ENCODE measurements around the gene DGKG.

DGKG gene

GRCh38 chr3:186107215-186108105 is 254.6 kb downstream of the DGKG start:
- Histone ChIP-seq H3K27ac (ENCODE audit: low read length) (peak overlapping the region; percentile 55), H3K9me3 (ENCODE audit: insufficient read depth, low read depth, low read length) (no peaks in the 10 kb centered on the region)

GRCh38 chr3:186105543-186105942 is 256.5 kb downstream of the DGKG start:
- peaks cover 14% of the 10 kb centered on the region for H3K4me1 ChIP-seq (ENCODE audit: insufficient read depth, low read length)
- H3K9me3 ChIP-seq (ENCODE audit: insufficient read depth, low read depth, low read length), result no peaks in the 10 kb centered on the region
- H3K36me3 ChIP-seq (ENCODE audit: insufficient read depth, low read depth, low read length), result peaks cover 6% of the 10 kb centered on the region; the same call in 1 of the 2 replicates
- peaks cover 55% of the 10 kb centered on the region for H3K27me3 ChIP-seq (ENCODE audit: insufficient read depth, low read length)
- H3K9ac ChIP-seq (ENCODE audit: low read depth, low read length), result no peak overlapping the region
- no peak overlapping the region for H3K4me3 ChIP-seq (ENCODE audit: low read length)
- H3K27ac ChIP-seq (ENCODE audit: low read length), result no peak overlapping the region

More at GRCh38 chr3:186107215-186108105, 254.6 kb downstream of the DGKG start:
- peaks cover 64% of the 10 kb centered on the region for H3K27me3 ChIP-seq (ENCODE audit: insufficient read depth, low read length)
- peak overlapping the region; percentile 77; the same call in 1 of the 2 replicates for H3K9ac ChIP-seq (ENCODE audit: low read depth, low read length)
- H3K4me3 ChIP-seq (ENCODE audit: low read length), result peak overlapping the region; percentile 83
- H3K4me1 ChIP-seq (ENCODE audit: insufficient read depth, low read length), result peaks cover 14% of the 10 kb centered on the region
- peaks cover 6% of the 10 kb centered on the region; the same call in 1 of the 2 replicates for H3K36me3 ChIP-seq (ENCODE audit: insufficient read depth, low read depth, low read length)

DNA sequence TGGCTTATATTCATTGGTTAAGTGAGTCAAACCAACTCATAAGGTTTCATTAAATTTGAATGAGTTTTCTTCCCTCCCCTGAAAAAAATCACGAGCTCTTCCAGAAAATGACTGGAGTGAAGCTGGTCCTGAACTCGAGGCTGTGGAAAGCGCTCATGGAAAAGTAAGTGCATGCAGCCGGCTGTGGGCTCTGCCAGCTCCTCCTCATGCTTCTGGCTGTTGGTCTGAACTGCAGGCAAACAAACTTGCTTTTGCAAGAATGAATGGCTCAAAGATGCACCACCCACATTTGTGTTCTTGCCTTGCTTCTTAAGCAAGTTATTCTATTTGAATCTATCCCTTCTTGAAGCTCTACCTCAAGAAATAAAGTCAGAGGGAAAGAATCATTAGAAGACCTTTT is 259.3 kb downstream of the DGKG start:
- Histone ChIP-seq H3K27me3 (ENCODE audit: insufficient read depth, low read length) (peaks cover 65% of the 10 kb centered on the region), H3K4me1 (ENCODE audit: insufficient read depth, low read length) (peaks cover 23% of the 10 kb centered on the region), H3K9me3 (ENCODE audit: insufficient read depth, low read depth, low read length) (no peaks in the 10 kb centered on the region), H3K27ac (ENCODE audit: low read length) (no peak overlapping the region), H3K36me3 (ENCODE audit: insufficient read depth, low read depth, low read length) (peaks cover 6% of the 10 kb centered on the region; the same call in 1 of the 2 replicates), H3K9ac (ENCODE audit: low read depth, low read length) (no peak overlapping the region), H3K4me3 (ENCODE audit: low read length) (no peak overlapping the region)

GRCh38 chr3:186100398-186100797 is 261.6 kb downstream of the DGKG start:
- peaks cover 6% of the 10 kb centered on the region; the same call in 1 of the 2 replicates for H3K36me3 ChIP-seq (ENCODE audit: insufficient read depth, low read depth, low read length)
- H3K9me3 ChIP-seq (ENCODE audit: insufficient read depth, low read depth, low read length), result no peaks in the 10 kb centered on the region
- peaks cover 28% of the 10 kb centered on the region for H3K4me1 ChIP-seq (ENCODE audit: insufficient read depth, low read length)
- no peak overlapping the region for H3K9ac ChIP-seq (ENCODE audit: low read depth, low read length)
- peaks cover 60% of the 10 kb centered on the region for H3K27me3 ChIP-seq (ENCODE audit: insufficient read depth, low read length)
- H3K27ac ChIP-seq (ENCODE audit: low read length), result no peak overlapping the region
- H3K4me3 ChIP-seq (ENCODE audit: low read length), result no peak overlapping the region

GRCh38 chr3:186099178-186099577 is 262.9 kb downstream of the DGKG start:
- Histone ChIP-seq H3K36me3 (ENCODE audit: insufficient read depth, low read depth, low read length) (peaks cover 4% of the 10 kb centered on the region; the same call in 1 of the 2 replicates), H3K4me3 (ENCODE audit: low read length) (no peak overlapping the region), H3K9me3 (ENCODE audit: insufficient read depth, low read depth, low read length) (no peaks in the 10 kb centered on the region), H3K27ac (ENCODE audit: low read length) (no peak overlapping the region), H3K27me3 (ENCODE audit: insufficient read depth, low read length) (peaks cover 58% of the 10 kb centered on the region), H3K4me1 (ENCODE audit: insufficient read depth, low read length) (peaks cover 25% of the 10 kb centered on the region), H3K9ac (ENCODE audit: low read depth, low read length) (no peak overlapping the region)

DNA sequence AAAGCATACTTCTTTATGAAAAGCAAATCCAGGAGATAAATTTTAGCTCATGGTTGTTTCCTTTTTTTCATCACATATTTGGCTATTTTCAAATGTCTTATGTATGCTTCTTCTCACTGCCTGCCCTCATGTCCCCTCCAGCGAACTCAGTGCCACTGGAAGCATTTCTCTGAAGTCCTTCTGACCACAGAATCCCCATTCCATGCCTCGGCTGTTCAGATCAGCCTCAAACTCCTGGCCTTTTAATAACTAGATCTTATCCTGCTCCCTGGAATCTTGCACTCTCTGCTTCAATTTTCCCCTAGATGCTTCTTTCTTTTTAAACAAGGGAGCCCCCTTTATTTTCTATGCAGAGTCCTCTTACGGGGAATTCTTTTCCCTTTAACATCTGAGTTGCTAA is 263.3 kb downstream of the DGKG start:
- H3K4me3 ChIP-seq (ENCODE audit: low read length), result peak overlapping the region; percentile 66; the same call in 1 of the 2 replicates
- H3K27ac ChIP-seq (ENCODE audit: low read length), result no peak overlapping the region
- peak overlapping the region; percentile 55; the same call in 1 of the 2 replicates for H3K9ac ChIP-seq (ENCODE audit: low read depth, low read length)
- peaks cover 24% of the 10 kb centered on the region for H3K4me1 ChIP-seq (ENCODE audit: insufficient read depth, low read length)
- H3K9me3 ChIP-seq (ENCODE audit: insufficient read depth, low read depth, low read length), result no peaks in the 10 kb centered on the region
- peaks cover 55% of the 10 kb centered on the region for H3K27me3 ChIP-seq (ENCODE audit: insufficient read depth, low read length)
- peaks cover under 1% of the 10 kb centered on the region; the same call in 1 of the 2 replicates for H3K36me3 ChIP-seq (ENCODE audit: insufficient read depth, low read depth, low read length)

DNA sequence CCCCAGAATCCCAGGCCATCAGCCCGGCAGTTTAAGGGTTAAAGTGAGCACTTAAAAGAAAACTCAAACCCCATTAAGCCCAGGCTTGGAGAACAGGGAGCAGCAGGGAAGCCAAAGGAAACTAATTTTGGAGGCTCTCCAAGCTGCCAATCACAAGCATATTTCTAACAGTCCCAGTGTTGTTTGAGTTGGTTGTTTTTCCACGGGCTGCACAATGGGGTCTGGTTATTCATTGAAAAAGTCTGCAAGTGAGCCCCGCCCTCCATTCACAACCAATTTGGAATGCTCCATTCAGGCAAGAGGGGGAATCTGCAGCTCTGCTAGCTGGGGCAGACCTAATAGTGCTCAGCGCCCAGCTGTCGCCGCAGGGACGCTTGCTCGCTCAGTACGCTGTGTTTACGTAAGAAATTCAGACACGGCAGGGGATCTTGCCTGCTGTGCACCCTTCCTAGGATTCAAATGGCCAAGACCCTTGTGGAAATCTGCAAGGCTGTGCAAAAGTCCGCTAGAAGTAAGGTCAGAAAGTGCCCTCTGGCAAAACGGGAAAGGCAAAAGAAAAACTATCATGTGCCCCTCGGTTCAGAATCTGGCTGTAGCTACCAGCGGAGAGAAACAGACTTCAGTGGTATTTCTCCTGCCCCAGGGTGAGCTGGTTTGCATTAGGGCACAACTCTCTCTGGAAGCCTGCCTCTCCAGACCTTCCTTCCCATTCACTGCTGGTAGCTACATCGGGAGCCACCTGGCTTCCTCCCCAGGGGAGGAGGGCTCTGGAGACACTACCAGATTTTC is 264.2 kb downstream of the DGKG start:
- Histone ChIP-seq H3K27me3 (ENCODE audit: insufficient read depth, low read length) (peaks cover 55% of the 10 kb centered on the region), H3K36me3 (ENCODE audit: insufficient read depth, low read depth, low read length) (no peaks in the 10 kb centered on the region), H3K9me3 (ENCODE audit: insufficient read depth, low read depth, low read length) (no peaks in the 10 kb centered on the region), H3K4me1 (ENCODE audit: insufficient read depth, low read length) (peaks cover 29% of the 10 kb centered on the region), H3K9ac (ENCODE audit: low read depth, low read length) (peak overlapping the region; percentile 55; the same call in 1 of the 2 replicates), H3K27ac (ENCODE audit: low read length) (no peak overlapping the region), H3K4me3 (ENCODE audit: low read length) (peak overlapping the region; percentile 66)

DNA sequence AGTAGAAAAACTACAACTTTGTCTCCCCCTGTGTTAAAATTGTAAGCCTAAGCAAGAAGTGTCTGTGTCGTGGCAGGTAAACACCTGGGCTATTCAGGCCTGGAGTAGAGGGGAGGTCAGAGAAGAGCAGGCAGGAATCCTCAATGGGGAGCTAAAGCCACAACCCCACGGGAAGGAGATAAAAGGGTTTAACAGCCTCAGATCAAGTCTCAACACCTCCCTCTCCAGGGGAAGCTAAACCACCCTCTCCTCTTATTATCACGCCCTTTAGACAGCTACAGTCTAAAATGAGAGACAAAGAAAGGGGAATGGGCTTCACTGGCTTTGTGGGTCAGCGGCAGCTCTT is 264.7 kb downstream of the DGKG start:
- Histone ChIP-seq H3K27ac (ENCODE audit: low read length) (no peak overlapping the region), H3K4me3 (ENCODE audit: low read length) (peak overlapping the region; percentile 66), H3K9me3 (ENCODE audit: insufficient read depth, low read depth, low read length) (no peaks in the 10 kb centered on the region), H3K27me3 (ENCODE audit: insufficient read depth, low read length) (peaks cover 55% of the 10 kb centered on the region), H3K4me1 (ENCODE audit: insufficient read depth, low read length) (peaks cover 32% of the 10 kb centered on the region), H3K36me3 (ENCODE audit: insufficient read depth, low read depth, low read length) (no peaks in the 10 kb centered on the region), H3K9ac (ENCODE audit: low read depth, low read length) (peak overlapping the region; percentile 55; the same call in 1 of the 2 replicates)
